ENCODE measurements around the gene COL12A1.

COL12A1 gene

GRCh38 chr6:75101896-75102295 lies 104.0 kb downstream of the COL12A1 start:
- TF ChIP-seq GATA3 (IDR thresholded peaks at IDR 0.05; ENCODE audit: low read depth, low read length): no peak

GRCh38 chr6:75098709-75099108 lies 107.1 kb downstream of the COL12A1 start:
- TF ChIP-seq GATA2 (IDR thresholded peaks at IDR 0.05; ENCODE audit: low read depth, low read length): no peak
- TF ChIP-seq GATA3 (IDR thresholded peaks at IDR 0.05; ENCODE audit: low read depth, low read length): no peak

GRCh38 chr6:75096966-75097365 lies 108.9 kb downstream of the COL12A1 start:
- TF ChIP-seq GATA3 (IDR thresholded peaks at IDR 0.05; ENCODE audit: low read depth, low read length) (no peak), GATA2 (IDR thresholded peaks at IDR 0.05; ENCODE audit: low read depth, low read length) (no peak)

GRCh38 chr6:75094614-75095200 lies 111.1 kb downstream of the COL12A1 start:
- TF ChIP-seq GATA2 (IDR thresholded peaks at IDR 0.05; ENCODE audit: low read depth, low read length): no peak
- TF ChIP-seq GATA3 (IDR thresholded peaks at IDR 0.05; ENCODE audit: low read depth, low read length): no peak

GRCh38 chr6:75091467-75092190 lies 114.2 kb downstream of the COL12A1 start:
- TF ChIP-seq GATA2 (IDR thresholded peaks at IDR 0.05; ENCODE audit: low read depth, low read length) (no peak), GATA3 (IDR thresholded peaks at IDR 0.05; ENCODE audit: low read depth, low read length) (no peak)

- no peak for TF ChIP-seq GATA2 (IDR thresholded peaks at IDR 0.05; ENCODE audit: low read depth, low read length)
- no peak for TF ChIP-seq GATA3 (IDR thresholded peaks at IDR 0.05; ENCODE audit: low read depth, low read length)
These were observed 115.3 kb downstream of the COL12A1 start for GRCh38 chr6:75090576-75090975.

- TF ChIP-seq GATA3 (IDR thresholded peaks at IDR 0.05; ENCODE audit: low read depth, low read length) (no peak), GATA2 (IDR thresholded peaks at IDR 0.05; ENCODE audit: low read depth, low read length) (no peak)
These were observed 115.9 kb downstream of the COL12A1 start for GRCh38 chr6:75089921-75090320.

- no peak for TF ChIP-seq GATA3 (IDR thresholded peaks at IDR 0.05; ENCODE audit: low read depth, low read length)
- TF ChIP-seq GATA2 (IDR thresholded peaks at IDR 0.05; ENCODE audit: low read depth, low read length): no peak
These were observed 116.5 kb downstream of the COL12A1 start for GRCh38 chr6:75089151-75089897.

GRCh38 chr6:75085931-75086635 lies 119.8 kb downstream of the COL12A1 start:
- TF ChIP-seq GATA3 (IDR thresholded peaks at IDR 0.05; ENCODE audit: low read depth, low read length) (no peak), GATA2 (IDR thresholded peaks at IDR 0.05; ENCODE audit: low read depth, low read length) (no peak)

GRCh38 chr6:75084872-75085381 lies 120.9 kb downstream of the COL12A1 start:
- TF ChIP-seq GATA3 (IDR thresholded peaks at IDR 0.05; ENCODE audit: low read depth, low read length) (no peak), GATA2 (IDR thresholded peaks at IDR 0.05; ENCODE audit: low read depth, low read length) (no peak)

GRCh38 chr6:75084018-75084417 lies 121.8 kb downstream of the COL12A1 start:
- TF ChIP-seq GATA3 (IDR thresholded peaks at IDR 0.05; ENCODE audit: low read depth, low read length) (no peak), GATA2 (IDR thresholded peaks at IDR 0.05; ENCODE audit: low read depth, low read length) (no peak)

- TF ChIP-seq GATA3 (IDR thresholded peaks at IDR 0.05; ENCODE audit: low read depth, low read length): no peak
- no peak for TF ChIP-seq GATA2 (IDR thresholded peaks at IDR 0.05; ENCODE audit: low read depth, low read length)
These were observed 123.9 kb downstream of the COL12A1 start for GRCh38 chr6:75081921-75082320.

- TF ChIP-seq GATA2 (IDR thresholded peaks at IDR 0.05; ENCODE audit: low read depth, low read length): no peak
- TF ChIP-seq GATA3 (IDR thresholded peaks at IDR 0.05; ENCODE audit: low read depth, low read length): no peak
These were observed 124.8 kb downstream of the COL12A1 start for GRCh38 chr6:75081047-75081446.

GRCh38 chr6:75079589-75079988 lies 126.3 kb downstream of the COL12A1 start:
- TF ChIP-seq GATA2 (IDR thresholded peaks at IDR 0.05; ENCODE audit: low read depth, low read length) (no peak), GATA3 (IDR thresholded peaks at IDR 0.05; ENCODE audit: low read depth, low read length) (no peak)

Measured in SH-SY5Y (cell line).